ENCODE results near the gene ADAMTSL5.

GRCh38 chr19:1520203-1520780 is 7.5 kb upstream of the ADAMTSL5 start:
- TF ChIP-seq CTCF (IDR thresholded peaks at IDR 0.05) = no peak
- no peak for TF ChIP-seq TCF7L2 (IDR thresholded peaks at IDR 0.05; ENCODE audit: low read depth, low read length)
- TF ChIP-seq POLR2AphosphoS5 (IDR thresholded peaks at IDR 0.05; ENCODE audit: low read depth, low read length) = no peak

All from Panc1 (cell line).